Measurements from ENCODE around the gene PRTFDC1.

DNA sequence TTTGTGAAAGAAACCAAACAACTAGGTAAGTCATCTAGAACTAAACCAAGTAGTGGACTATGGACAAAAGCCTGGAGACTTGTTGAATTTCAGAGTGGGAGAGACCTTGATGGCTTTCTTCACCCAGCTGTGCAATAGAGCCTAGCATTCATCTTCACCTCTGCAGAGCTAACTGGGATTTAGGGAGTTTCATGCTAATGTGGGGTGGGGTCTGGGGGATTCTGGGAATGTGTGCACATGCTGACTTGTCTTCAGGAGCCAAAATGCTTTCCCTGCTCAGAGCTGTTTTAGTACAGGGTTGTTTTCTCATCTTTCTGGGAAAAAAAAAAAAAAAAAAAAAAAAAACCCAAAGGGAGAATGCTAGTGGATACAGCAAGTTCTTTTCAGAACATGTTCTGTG, 147.4 kb downstream of the PRTFDC1 start:
- TF ChIP-seq TAF1 (IDR thresholded peaks at IDR 0.05; ENCODE audit: low read depth, low read length): no peak
- TF ChIP-seq POLR2A (IDR thresholded peaks at IDR 0.05; ENCODE audit: low read depth, low read length): no peak
- TF ChIP-seq POLR2AphosphoS5 (IDR thresholded peaks at IDR 0.05; ENCODE audit: low read depth, low read length): no peak
- no peak for TF ChIP-seq POU2F2 (IDR thresholded peaks at IDR 0.05; ENCODE audit: low read depth, low read length)
- no peak for TF ChIP-seq SPI1 (IDR thresholded peaks at IDR 0.05; ENCODE audit: low read depth, low read length)
- no peak for TF ChIP-seq PAX5 (IDR thresholded peaks at IDR 0.05; ENCODE audit: insufficient read depth, low read length, severe bottlenecking)
